ENCODE data around the gene RRAGC.

The RRAGC gene

GRCh38 chr1:38793299-38793698 is 66.3 kb downstream of the RRAGC start:
- TF ChIP-seq, protein P1, sequence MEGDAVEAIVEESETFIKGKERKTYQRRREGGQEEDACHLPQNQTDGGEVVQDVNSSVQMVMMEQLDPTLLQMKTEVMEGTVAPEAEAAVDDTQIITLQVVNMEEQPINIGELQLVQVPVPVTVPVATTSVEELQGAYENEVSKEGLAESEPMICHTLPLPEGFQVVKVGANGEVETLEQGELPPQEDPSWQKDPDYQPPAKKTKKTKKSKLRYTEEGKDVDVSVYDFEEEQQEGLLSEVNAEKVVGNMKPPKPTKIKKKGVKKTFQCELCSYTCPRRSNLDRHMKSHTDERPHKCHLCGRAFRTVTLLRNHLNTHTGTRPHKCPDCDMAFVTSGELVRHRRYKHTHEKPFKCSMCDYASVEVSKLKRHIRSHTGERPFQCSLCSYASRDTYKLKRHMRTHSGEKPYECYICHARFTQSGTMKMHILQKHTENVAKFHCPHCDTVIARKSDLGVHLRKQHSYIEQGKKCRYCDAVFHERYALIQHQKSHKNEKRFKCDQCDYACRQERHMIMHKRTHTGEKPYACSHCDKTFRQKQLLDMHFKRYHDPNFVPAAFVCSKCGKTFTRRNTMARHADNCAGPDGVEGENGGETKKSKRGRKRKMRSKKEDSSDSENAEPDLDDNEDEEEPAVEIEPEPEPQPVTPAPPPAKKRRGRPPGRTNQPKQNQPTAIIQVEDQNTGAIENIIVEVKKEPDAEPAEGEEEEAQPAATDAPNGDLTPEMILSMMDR (IDR thresholded peaks at IDR 0.05): no peak
- Mint-ChIP-seq H3K27ac (no peak overlapping the region), H3K4me3 (no peak overlapping the region), H3K27me3 (ENCODE audit: low read depth, poor library complexity) (peaks cover 33% of the 10 kb centered on the region), H3K4me1 (peaks cover 14% of the 10 kb centered on the region), H3K36me3 (ENCODE audit: low read depth) (no peaks in the 10 kb centered on the region), H3K9me3 (peaks cover 33% of the 10 kb centered on the region)
- DNase-seq: no peak

DNA sequence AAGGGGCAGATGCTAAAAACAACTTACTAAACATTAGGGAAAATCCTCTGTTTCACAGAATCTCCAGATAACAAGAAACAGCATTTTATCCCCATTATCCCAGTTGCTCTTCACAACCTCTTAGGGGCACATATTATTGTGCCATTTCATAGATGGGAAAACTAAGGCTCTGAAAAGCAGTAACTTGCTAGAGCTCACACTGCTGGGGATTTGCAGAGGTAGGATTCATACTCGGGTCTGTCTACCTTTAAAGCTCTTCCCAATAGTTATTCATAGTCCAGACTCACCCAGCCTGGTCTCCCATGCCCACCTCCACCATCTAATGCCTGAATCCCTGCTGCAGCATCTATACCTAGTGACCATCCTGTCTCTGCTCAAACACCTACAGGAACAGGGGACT is 67.7 kb downstream of the RRAGC start:
- Mint-ChIP-seq H3K27me3 (ENCODE audit: low read depth, poor library complexity) (peaks cover 30% of the 10 kb centered on the region), H3K27ac (no peak overlapping the region), H3K36me3 (ENCODE audit: low read depth) (no peaks in the 10 kb centered on the region), H3K4me3 (no peak overlapping the region), H3K9me3 (peaks cover 26% of the 10 kb centered on the region), H3K4me1 (peaks cover 26% of the 10 kb centered on the region)
- TF ChIP-seq, protein P1 (IDR thresholded peaks at IDR 0.05): no peak
- no peak for DNase-seq

DNA sequence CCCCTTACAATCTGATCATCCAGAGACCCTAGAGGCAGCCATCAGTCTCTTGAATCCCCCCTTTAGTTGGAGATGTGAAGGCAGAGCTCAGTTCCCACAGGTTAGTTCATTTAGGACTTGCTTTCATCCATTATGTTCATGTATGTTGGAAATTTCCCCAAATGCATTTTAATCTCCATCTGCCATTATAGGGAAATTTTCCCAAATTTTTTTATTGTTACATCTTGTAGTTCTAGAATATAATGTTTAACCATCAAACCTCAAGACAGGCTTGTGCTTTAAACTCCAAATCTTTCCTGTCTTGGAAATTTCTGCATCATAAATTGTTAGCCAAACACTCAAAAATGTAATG is 68.4 kb downstream of the RRAGC start:
- peaks cover 30% of the 10 kb centered on the region for H3K27me3 Mint-ChIP-seq (ENCODE audit: low read depth, poor library complexity)
- H3K4me1 Mint-ChIP-seq: peaks cover 33% of the 10 kb centered on the region
- no peak for DNase-seq
- H3K36me3 Mint-ChIP-seq (ENCODE audit: low read depth): no peaks in the 10 kb centered on the region
- no peak overlapping the region for H3K27ac Mint-ChIP-seq
- no peak overlapping the region for H3K4me3 Mint-ChIP-seq
- H3K9me3 Mint-ChIP-seq: peaks cover 21% of the 10 kb centered on the region
- TF ChIP-seq, protein P1 (IDR thresholded peaks at IDR 0.05): no peak

- H3K4me3 Mint-ChIP-seq: no peak overlapping the region
- TF ChIP-seq, protein P1 (IDR thresholded peaks at IDR 0.05): no peak
- H3K27me3 Mint-ChIP-seq (ENCODE audit: low read depth, poor library complexity): peaks cover 30% of the 10 kb centered on the region
- H3K9me3 Mint-ChIP-seq: peaks cover 17% of the 10 kb centered on the region
- no peak for DNase-seq
- no peaks in the 10 kb centered on the region for H3K36me3 Mint-ChIP-seq (ENCODE audit: low read depth)
- H3K27ac Mint-ChIP-seq: no peak overlapping the region
- peaks cover 39% of the 10 kb centered on the region for H3K4me1 Mint-ChIP-seq
Measured at GRCh38 chr1:38790422-38791163, 69.0 kb downstream of the RRAGC start.

DNA sequence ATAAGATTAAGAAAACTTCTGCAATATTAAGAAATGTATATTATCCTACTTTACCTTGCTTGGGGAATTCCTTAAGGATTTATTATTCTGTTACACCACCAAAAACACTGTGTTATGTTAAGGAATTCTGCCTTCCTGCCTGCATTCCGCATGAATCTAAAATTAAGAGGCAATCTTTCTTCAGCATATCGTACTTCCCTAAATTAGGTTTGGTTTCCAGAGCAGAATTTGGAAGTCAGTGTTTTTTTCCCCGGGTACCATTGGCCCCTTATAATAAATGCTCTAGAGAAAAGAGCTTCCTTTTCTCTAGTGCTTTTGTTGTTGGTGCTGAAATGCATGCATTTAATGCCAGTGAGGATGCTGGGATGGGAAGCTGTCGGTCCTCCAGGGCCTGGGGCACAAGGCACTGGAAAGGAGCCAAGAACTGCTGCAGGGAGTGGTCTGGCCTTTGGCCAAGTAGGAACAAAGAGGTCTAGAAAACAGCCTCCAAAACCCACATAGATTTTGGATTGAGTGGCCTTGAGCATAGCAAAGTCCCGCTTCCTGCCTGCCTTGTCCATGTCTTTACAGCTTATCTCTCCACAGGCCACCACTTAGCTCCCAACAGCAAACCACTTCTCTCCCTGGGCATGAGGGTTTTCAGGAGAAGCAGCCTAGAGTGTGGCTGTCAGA is 69.9 kb downstream of the RRAGC start:
- Mint-ChIP-seq H3K4me1 (peaks cover 45% of the 10 kb centered on the region), H3K9me3 (peaks cover 14% of the 10 kb centered on the region), H3K27me3 (ENCODE audit: low read depth, poor library complexity) (peaks cover 30% of the 10 kb centered on the region), H3K27ac (no peak overlapping the region), H3K4me3 (no peak overlapping the region), H3K36me3 (ENCODE audit: low read depth) (no peaks in the 10 kb centered on the region)
- TF ChIP-seq, protein P1 (IDR thresholded peaks at IDR 0.05): no peak
- no peak for DNase-seq
